ENCODE results near the gene PDCD7. TPM values are rescaled to one million over a fixed set of nuclear protein-coding genes. Genes with fewer than 3 reads are reported as not detected.
"Not testable (repeated sequence)": the region's sequence is repeated elsewhere in the genome, so short reads cannot be mapped to it uniquely, and the experiment has no call there.

The PDCD7 gene
- total RNA-seq: 10 to 100 TPM; 33.6 to 39.6 TPM
- 21.7 TPM for polyA plus RNA-seq

- CTCF ChIA-PET: interaction anchor here (1.0 kb wide), 1 partner anchor 164 kb away, joined by 3 read pairs; no protein-coding TSS in a partner anchor
- no peaks in the 10 kb centered on the region for H3K27me3 ChIP-seq (ENCODE audit: insufficient read depth, low read length, poor library complexity, severe bottlenecking)
- no peaks in the 10 kb centered on the region for H3K9me3 ChIP-seq (ENCODE audit: low read length)
- peak within 1 kb of the TSS; percentile 85 to 98 (median 96) for H3K27ac Mint-ChIP-seq
- H3K4me1 Mint-ChIP-seq: peaks cover 30 to 42% (median 39%) of the 10 kb centered on the region in 3 donors
- H3K4me3 ChIP-seq (ENCODE audit: low read length): peak within 1 kb of the TSS; percentile 88
- H3K27ac ChIP-seq (ENCODE audit: low read depth, low read length): peak within 1 kb of the TSS; percentile 71
- H3K36me3 ChIP-seq (ENCODE audit: insufficient read depth, low read length): peaks cover 11% of the 10 kb centered on the region
- POLR2A ChIA-PET: interaction anchor here (1.0 to 1.3 kb wide), 2 partner anchors 52 to 153 kb away, joined by 3 to 4 read pairs; partner anchors contain the start of genes CLPX and PARP16
- peak; percentile 71 to 90 (median 83) for DNase-seq
- H3K4me3 Mint-ChIP-seq: peak within 1 kb of the TSS; percentile 88 to 98 (median 94)
- H3K27me3 Mint-ChIP-seq: peaks cover 0 to 4% of the 10 kb centered on the region in 2 donors
- H3K9me3 Mint-ChIP-seq: peaks cover 0 to 2% (median 0%) of the 10 kb centered on the region in 5 donors
- H3K36me3 Mint-ChIP-seq: peaks cover 0 to 30% (median 13%) of the 10 kb centered on the region in 3 donors
- peaks cover 27% of the 10 kb centered on the region for H3K4me1 ChIP-seq (ENCODE audit: insufficient read depth, low read length)
Observed at GRCh38 chr15:65133548-65134200, at the start of gene PDCD7. PDCD7 (minus strand) TSS chr15:65133808; CDS start chr15:65133781, 27 bp downstream.

- Mint-ChIP-seq H3K4me1 (peaks cover 27 to 55% (median 51%) of the 10 kb centered on the region in 3 donors), H3K27me3 (no peaks in the 10 kb centered on the region), H3K36me3 (peaks cover 0 to 40% (median 4%) of the 10 kb centered on the region in 3 donors), H3K27ac (peak overlapping the region in 5 of 8 donors; percentile 60 to 87 (median 72)), H3K4me3 (peak overlapping the region; percentile 93 to 96 (median 96)), H3K9me3 (no peaks in the 10 kb centered on the region)
- peak overlapping the region; percentile 11 for H3K27ac ChIP-seq (ENCODE audit: low read depth, low read length)
- no peak for DNase-seq
- H3K27me3 ChIP-seq (ENCODE audit: insufficient read depth, low read length, poor library complexity, severe bottlenecking): no peaks in the 10 kb centered on the region
- H3K4me3 ChIP-seq (ENCODE audit: low read length): no peak overlapping the region
- ChIA-PET POLR2A (no interaction called here), CTCF (interaction anchor here (1.6 kb wide), 1 partner anchor 38 kb away, joined by 3 read pairs; no protein-coding TSS in a partner anchor)
- no peaks in the 10 kb centered on the region for H3K9me3 ChIP-seq (ENCODE audit: low read length)
- peaks cover 20% of the 10 kb centered on the region for H3K4me1 ChIP-seq (ENCODE audit: insufficient read depth, low read length)
- H3K36me3 ChIP-seq (ENCODE audit: insufficient read depth, low read length): peaks cover 6% of the 10 kb centered on the region
Observed at GRCh38 chr15:65182538-65182937, 48.9 kb upstream of the PDCD7 start.

- H3K9me3 ChIP-seq (ENCODE audit: low read length); DNase-seq; H3K4me3 ChIP-seq (ENCODE audit: low read length); POLR2A ChIA-PET; H3K9me3 Mint-ChIP-seq; H3K27ac ChIP-seq (ENCODE audit: low read depth, low read length); H3K27me3 Mint-ChIP-seq; H3K27me3 ChIP-seq (ENCODE audit: insufficient read depth, low read length, poor library complexity, severe bottlenecking): not testable (repeated sequence)
- H3K4me1 ChIP-seq (ENCODE audit: insufficient read depth, low read length): peaks cover 20% of the 10 kb centered on the region
- peaks cover 27 to 55% (median 51%) of the 10 kb centered on the region in 3 donors for H3K4me1 Mint-ChIP-seq
- CTCF ChIA-PET: interaction anchor here (1.6 kb wide), 1 partner anchor 37 kb away, joined by 3 read pairs; no protein-coding TSS in a partner anchor
- peak overlapping the region in 2 of 8 donors; percentile 33 to 52 for H3K27ac Mint-ChIP-seq
- H3K36me3 Mint-ChIP-seq: peaks cover 0 to 48% (median 4%) of the 10 kb centered on the region in 3 donors
- peak overlapping the region in 3 of 7 donors; percentile 13 to 46 (median 45) for H3K4me3 Mint-ChIP-seq
- H3K36me3 ChIP-seq (ENCODE audit: insufficient read depth, low read length): peaks cover 13% of the 10 kb centered on the region
Observed at GRCh38 chr15:65181582-65182353, 48.2 kb upstream of the PDCD7 start.

GRCh38 chr15:65180167-65180566 is 46.6 kb upstream of the PDCD7 start:
- H3K27me3 ChIP-seq (ENCODE audit: insufficient read depth, low read length, poor library complexity, severe bottlenecking): no peaks in the 10 kb centered on the region
- DNase-seq: no peak
- H3K27ac Mint-ChIP-seq: no peak overlapping the region
- H3K27me3 Mint-ChIP-seq: no peaks in the 10 kb centered on the region
- H3K9me3 Mint-ChIP-seq: no peaks in the 10 kb centered on the region
- POLR2A ChIA-PET: interaction anchor here (0.7 kb wide), 1 partner anchor 109 kb away, joined by 3 read pairs; no protein-coding TSS in a partner anchor
- no peak overlapping the region for H3K4me3 ChIP-seq (ENCODE audit: low read length)
- CTCF ChIA-PET: interaction anchor here (1.2 kb wide), 1 partner anchor 118 kb away, joined by 3 read pairs; no protein-coding TSS in a partner anchor
- H3K36me3 Mint-ChIP-seq: peaks cover 0 to 57% (median 8%) of the 10 kb centered on the region in 3 donors
- H3K4me1 ChIP-seq (ENCODE audit: insufficient read depth, low read length): peaks cover 16% of the 10 kb centered on the region
- no peak overlapping the region for H3K27ac ChIP-seq (ENCODE audit: low read depth, low read length)
- no peak overlapping the region for H3K4me3 Mint-ChIP-seq
- H3K36me3 ChIP-seq (ENCODE audit: insufficient read depth, low read length): peaks cover 15% of the 10 kb centered on the region
- no peaks in the 10 kb centered on the region for H3K9me3 ChIP-seq (ENCODE audit: low read length)
- peaks cover 26 to 54% (median 51%) of the 10 kb centered on the region in 3 donors for H3K4me1 Mint-ChIP-seq

DNA sequence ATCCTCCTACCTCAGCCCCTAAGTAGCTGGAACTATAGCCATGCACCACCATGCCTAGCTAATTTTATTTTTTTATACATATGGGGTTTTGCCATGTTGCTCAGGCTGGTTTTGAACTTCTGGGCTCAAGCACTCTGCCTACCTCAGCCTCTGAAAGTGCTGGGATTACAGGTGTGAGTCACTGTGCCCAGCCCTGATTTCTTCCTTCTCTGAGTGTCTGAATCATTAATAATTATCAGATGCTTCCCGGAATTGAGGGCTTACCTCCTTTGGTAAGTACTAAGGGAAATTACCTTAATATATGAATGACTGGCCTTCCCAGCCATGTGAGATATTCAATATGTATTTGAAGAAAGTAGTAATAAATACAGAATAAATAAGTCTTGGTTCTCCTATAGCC is 44.3 kb upstream of the PDCD7 start:
- H3K4me1 Mint-ChIP-seq: peaks cover 21 to 46% (median 43%) of the 10 kb centered on the region in 3 donors
- peaks cover 0 to 60% (median 13%) of the 10 kb centered on the region in 3 donors for H3K36me3 Mint-ChIP-seq
- no peak overlapping the region for H3K4me3 ChIP-seq (ENCODE audit: low read length)
- H3K36me3 ChIP-seq (ENCODE audit: insufficient read depth, low read length): peaks cover 21% of the 10 kb centered on the region
- peaks cover 6% of the 10 kb centered on the region for H3K4me1 ChIP-seq (ENCODE audit: insufficient read depth, low read length)
- no peak overlapping the region for H3K27ac ChIP-seq (ENCODE audit: low read depth, low read length)
- no peak overlapping the region for H3K27ac Mint-ChIP-seq
- CTCF ChIA-PET: no interaction called here
- POLR2A ChIA-PET: no interaction called here
- no peak for DNase-seq
- H3K27me3 Mint-ChIP-seq: no peaks in the 10 kb centered on the region
- no peak overlapping the region for H3K4me3 Mint-ChIP-seq
- no peaks in the 10 kb centered on the region for H3K9me3 Mint-ChIP-seq
- no peaks in the 10 kb centered on the region for H3K9me3 ChIP-seq (ENCODE audit: low read length)
- H3K27me3 ChIP-seq (ENCODE audit: insufficient read depth, low read length, poor library complexity, severe bottlenecking): no peaks in the 10 kb centered on the region

GRCh38 chr15:65176056-65176455 is 42.4 kb upstream of the PDCD7 start:
- Histone ChIP-seq H3K36me3 (ENCODE audit: insufficient read depth, low read length) (peaks cover 28% of the 10 kb centered on the region), H3K9me3 (ENCODE audit: low read length) (no peaks in the 10 kb centered on the region), H3K27ac (ENCODE audit: low read depth, low read length) (no peak overlapping the region), H3K27me3 (ENCODE audit: insufficient read depth, low read length, poor library complexity, severe bottlenecking) (no peaks in the 10 kb centered on the region), H3K4me3 (ENCODE audit: low read length) (no peak overlapping the region), H3K4me1 (ENCODE audit: insufficient read depth, low read length) (no peaks in the 10 kb centered on the region)
- Mint-ChIP-seq H3K4me1 (peaks cover 14 to 30% (median 26%) of the 10 kb centered on the region in 3 donors), H3K27ac (peak overlapping the region in 3 of 8 donors; percentile 2 to 75 (median 19)), H3K27me3 (no peaks in the 10 kb centered on the region), H3K4me3 (no peak overlapping the region), H3K9me3 (no peaks in the 10 kb centered on the region), H3K36me3 (peaks cover 0 to 73% (median 13%) of the 10 kb centered on the region in 3 donors)
- POLR2A ChIA-PET: no interaction called here
- CTCF ChIA-PET: no interaction called here
- DNase-seq: no peak

- Histone ChIP-seq H3K36me3 (ENCODE audit: insufficient read depth, low read length) (peaks cover 28% of the 10 kb centered on the region), H3K27me3 (ENCODE audit: insufficient read depth, low read length, poor library complexity, severe bottlenecking) (no peaks in the 10 kb centered on the region), H3K4me1 (ENCODE audit: insufficient read depth, low read length) (no peaks in the 10 kb centered on the region), H3K4me3 (ENCODE audit: low read length) (no peak overlapping the region), H3K27ac (ENCODE audit: low read depth, low read length) (no peak overlapping the region), H3K9me3 (ENCODE audit: low read length) (no peaks in the 10 kb centered on the region)
- DNase-seq: no peak
- CTCF ChIA-PET: interaction anchor here (1.1 kb wide), 1 partner anchor 32 kb away, joined by 3 read pairs; no protein-coding TSS in a partner anchor
- Mint-ChIP-seq H3K4me3 (no peak overlapping the region), H3K27me3 (no peaks in the 10 kb centered on the region), H3K27ac (peak overlapping the region in 1 of 8 donors; percentile 75), H3K36me3 (peaks cover 0 to 74% (median 13%) of the 10 kb centered on the region in 3 donors), H3K9me3 (no peaks in the 10 kb centered on the region), H3K4me1 (peaks cover 13 to 28% (median 25%) of the 10 kb centered on the region in 3 donors)
- POLR2A ChIA-PET: no interaction called here
Observed at GRCh38 chr15:65175511-65175910, 41.9 kb upstream of the PDCD7 start.

Data from CD8-positive, alpha-beta memory T cell (primary cell).